Effector memory CD4-positive, alpha-beta T cell (primary cell): ENCODE measurements around the gene HDHD5.
"Not testable (repeated sequence)": the region's sequence is repeated elsewhere in the genome, so short reads cannot be mapped to it uniquely, and the experiment has no call there.

ENCODE experiments used
- DNase-seq, 3 donors: peaks; one replicate each; pipeline ENCODE4 v3.0.0-alpha.2; 2020
- H3K27ac ChIP-seq: 2 replicates; pipeline ENCODE4 v1.7.0; 2013; ENCODE audit warnings: mild to moderate bottlenecking, low read length, moderate library complexity; ENCODE audit not compliant: insufficient read depth, poor library complexity, severe bottlenecking
- H3K27me3 ChIP-seq: replicated peaks from 2 replicates; pipeline ENCODE4 v1.7.0; 2013; ENCODE audit warnings: mild to moderate bottlenecking, low read length; ENCODE audit not compliant: insufficient read depth, control insufficient read depth, poor library complexity, severe bottlenecking
- H3K36me3 ChIP-seq: 2 replicates; pipeline ENCODE4 v1.7.0; 2013; ENCODE audit warnings: mild to moderate bottlenecking, low read length, moderate library complexity; ENCODE audit not compliant: control insufficient read depth, insufficient read depth
- H3K4me1 ChIP-seq: 2 replicates; pipeline ENCODE4 v1.7.0; 2013; ENCODE audit warnings: low read length, mild to moderate bottlenecking; ENCODE audit not compliant: control insufficient read depth, insufficient read depth, poor library complexity, severe bottlenecking
- H3K4me3 ChIP-seq: 2 replicates; pipeline ENCODE4 v1.7.0; 2013; ENCODE audit warnings: low read length, low read depth, mild to moderate bottlenecking; ENCODE audit not compliant: insufficient read depth, poor library complexity, severe bottlenecking
- H3K9me3 ChIP-seq: 2 replicates; pipeline ENCODE4 v1.7.0; 2013; ENCODE audit warnings: mild to moderate bottlenecking, low read length, moderate library complexity; ENCODE audit not compliant: control insufficient read depth

Gene HDHD5

GRCh38 chr22:17157714-17158113 is 1.4 kb downstream of the HDHD5 start:
- Histone ChIP-seq H3K4me1 (peaks cover 20% of the 10 kb centered on the region), H3K4me3 (no peak overlapping the region), H3K36me3 (no peaks in the 10 kb centered on the region), H3K27ac (no peak overlapping the region), H3K27me3 (no peaks in the 10 kb centered on the region), H3K9me3 (no peaks in the 10 kb centered on the region)
- DNase-seq: no peak

- Histone ChIP-seq H3K9me3 (no peaks in the 10 kb centered on the region), H3K4me1 (peaks cover 20% of the 10 kb centered on the region), H3K36me3 (no peaks in the 10 kb centered on the region), H3K27me3 (no peaks in the 10 kb centered on the region), H3K27ac (no peak overlapping the region), H3K4me3 (no peak overlapping the region)
- DNase-seq: no peak
Observed at GRCh38 chr22:17155941-17156340, 3.1 kb downstream of the HDHD5 start.

DNA sequence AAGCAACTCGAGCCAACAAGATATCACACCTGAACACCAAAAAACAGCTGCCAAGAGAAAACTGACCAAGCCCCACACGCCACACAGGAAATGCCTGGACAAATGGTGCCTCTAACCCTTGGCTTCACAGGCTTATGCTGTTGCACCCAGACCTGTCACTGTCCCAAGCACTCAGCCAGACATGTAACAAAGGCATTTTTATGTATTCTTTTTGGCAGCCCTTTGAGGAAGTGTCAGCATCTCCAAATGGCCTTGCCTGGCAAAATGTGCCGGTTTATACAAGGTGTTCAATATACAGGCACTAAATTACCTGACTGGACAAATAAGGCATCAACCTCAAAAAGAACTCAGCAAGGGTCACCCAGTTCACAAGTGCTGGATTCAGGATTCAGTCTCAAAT is 6.1 kb downstream of the HDHD5 start:
- no peak for DNase-seq
- no peaks in the 10 kb centered on the region for H3K27me3 ChIP-seq
- no peak overlapping the region for H3K27ac ChIP-seq
- H3K36me3 ChIP-seq: peaks cover 9% of the 10 kb centered on the region
- no peaks in the 10 kb centered on the region for H3K9me3 ChIP-seq
- H3K4me3 ChIP-seq: no peak overlapping the region
- peaks cover 8% of the 10 kb centered on the region for H3K4me1 ChIP-seq

DNA sequence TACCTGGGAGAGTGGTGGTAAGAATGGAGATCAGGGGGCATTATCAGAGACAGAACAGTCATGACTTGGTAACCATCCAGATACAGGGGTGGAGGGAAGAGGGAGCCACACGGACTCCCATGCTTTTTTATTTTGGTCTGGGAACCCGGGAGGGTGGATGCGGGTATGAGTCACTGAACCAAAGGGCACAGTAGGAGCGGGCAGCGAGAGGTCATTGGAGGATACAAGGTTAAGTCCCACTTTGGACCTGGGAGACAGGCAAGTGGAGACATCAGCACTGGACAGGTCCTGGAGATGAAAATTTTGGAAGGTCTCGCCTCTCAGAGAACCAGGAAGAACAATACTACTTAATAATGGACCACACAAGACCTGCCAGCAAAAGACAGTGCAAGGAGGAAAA is 6.7 kb downstream of the HDHD5 start:
- H3K27ac ChIP-seq: no peak overlapping the region
- no peak overlapping the region for H3K4me3 ChIP-seq
- H3K36me3 ChIP-seq: peaks cover 9% of the 10 kb centered on the region
- DNase-seq: no peak
- H3K9me3 ChIP-seq: no peaks in the 10 kb centered on the region
- no peaks in the 10 kb centered on the region for H3K27me3 ChIP-seq
- peaks cover 2% of the 10 kb centered on the region for H3K4me1 ChIP-seq

DNA sequence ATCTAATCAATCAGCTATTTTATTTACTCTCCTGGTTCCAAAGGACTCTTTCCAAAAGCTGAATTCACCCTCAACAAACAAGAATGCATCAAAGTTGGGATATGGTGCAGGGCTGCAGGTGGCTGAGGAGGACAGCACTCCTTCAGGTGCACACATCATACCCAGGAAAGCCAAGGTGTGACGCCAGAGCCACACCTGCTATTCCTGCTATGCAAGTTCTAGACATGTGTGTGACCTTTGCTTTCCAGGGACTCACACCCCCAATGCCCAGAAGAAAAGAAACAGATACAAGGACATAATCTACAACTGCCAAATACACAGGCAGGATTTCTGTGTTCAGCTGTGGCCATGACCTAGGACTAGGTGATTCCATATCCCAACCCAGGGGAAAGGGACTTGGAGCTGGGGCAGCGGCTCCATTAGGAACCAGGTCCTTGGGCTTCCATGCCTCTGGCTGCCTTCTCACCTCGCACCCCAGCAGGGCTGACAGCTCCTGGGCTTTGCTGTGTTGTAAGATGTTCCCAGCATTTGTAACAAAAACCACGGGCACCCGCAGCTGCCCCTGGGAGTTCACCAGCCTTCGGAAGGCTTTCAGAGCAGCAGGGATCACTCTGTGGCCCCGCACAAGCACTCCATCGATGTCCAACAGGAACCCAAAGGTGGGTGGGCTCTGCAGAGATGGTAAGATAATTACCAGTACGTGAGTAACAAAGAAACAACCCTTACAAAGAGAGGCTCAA is 9.8 kb downstream of the HDHD5 start:
- Histone ChIP-seq H3K4me1 (no peaks in the 10 kb centered on the region), H3K27me3 (no peaks in the 10 kb centered on the region), H3K27ac (no peak overlapping the region), H3K4me3 (no peak overlapping the region), H3K9me3 (no peaks in the 10 kb centered on the region), H3K36me3 (peaks cover 14% of the 10 kb centered on the region)
- no peak for DNase-seq

DNA sequence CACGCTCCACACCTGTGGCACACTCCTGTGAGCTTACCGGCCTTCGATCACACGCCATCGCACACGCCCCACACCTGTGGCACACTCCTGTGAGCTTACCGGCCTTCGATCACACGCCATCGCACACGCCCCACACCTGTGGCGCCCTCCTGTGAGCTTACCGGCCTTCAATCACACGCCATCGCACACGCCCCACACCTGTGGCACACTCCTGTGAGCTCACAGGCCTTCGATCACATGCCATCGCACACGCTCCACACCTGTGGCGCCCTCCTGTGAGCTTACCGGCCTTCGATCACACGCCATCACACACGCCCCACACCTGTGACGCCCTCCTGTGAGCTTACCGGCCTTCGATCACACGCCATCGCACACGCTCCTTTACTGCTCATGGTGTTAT is 11.6 kb downstream of the HDHD5 start:
- H3K4me1 ChIP-seq, H3K27ac ChIP-seq, H3K27me3 ChIP-seq, DNase-seq, H3K4me3 ChIP-seq, H3K9me3 ChIP-seq: not testable (repeated sequence)
- peaks cover 14% of the 10 kb centered on the region for H3K36me3 ChIP-seq

DNA sequence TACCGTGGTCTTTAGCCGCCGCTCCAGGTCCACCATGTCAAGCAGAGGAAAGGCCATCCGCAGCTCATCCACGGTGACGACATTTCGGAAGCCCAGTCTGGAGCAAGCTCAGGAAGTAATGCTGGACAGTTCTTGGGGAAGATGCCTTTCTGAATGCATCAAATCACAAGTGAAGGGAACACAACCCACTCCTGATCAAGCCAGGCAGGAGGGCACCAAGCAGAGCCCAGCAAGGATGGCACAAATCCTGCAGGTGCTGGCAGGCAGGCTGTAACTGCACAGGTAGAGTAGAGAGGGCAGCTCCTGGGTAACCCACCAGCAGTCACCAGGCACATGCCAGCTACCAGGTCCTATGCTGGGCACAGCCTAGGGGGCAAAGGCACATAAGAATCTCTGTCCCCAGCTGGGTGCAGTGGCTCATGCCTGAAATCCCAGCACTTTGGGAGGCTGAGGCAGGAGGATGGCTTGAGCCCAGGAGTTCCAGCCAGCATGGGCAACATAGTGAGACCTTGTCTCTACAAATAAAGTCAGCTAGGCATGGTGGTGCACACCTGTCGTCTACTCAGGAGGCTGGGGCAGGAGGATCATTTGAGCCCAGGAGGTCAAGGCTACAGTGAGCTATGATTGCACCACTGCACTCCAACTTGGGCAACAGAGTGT is 13.9 kb downstream of the HDHD5 start:
- no peak overlapping the region for H3K4me3 ChIP-seq
- DNase-seq: no peak
- H3K27ac ChIP-seq: no peak overlapping the region
- H3K9me3 ChIP-seq: no peaks in the 10 kb centered on the region
- H3K4me1 ChIP-seq: no peaks in the 10 kb centered on the region
- H3K27me3 ChIP-seq: no peaks in the 10 kb centered on the region
- H3K36me3 ChIP-seq: peaks cover 25% of the 10 kb centered on the region

DNA sequence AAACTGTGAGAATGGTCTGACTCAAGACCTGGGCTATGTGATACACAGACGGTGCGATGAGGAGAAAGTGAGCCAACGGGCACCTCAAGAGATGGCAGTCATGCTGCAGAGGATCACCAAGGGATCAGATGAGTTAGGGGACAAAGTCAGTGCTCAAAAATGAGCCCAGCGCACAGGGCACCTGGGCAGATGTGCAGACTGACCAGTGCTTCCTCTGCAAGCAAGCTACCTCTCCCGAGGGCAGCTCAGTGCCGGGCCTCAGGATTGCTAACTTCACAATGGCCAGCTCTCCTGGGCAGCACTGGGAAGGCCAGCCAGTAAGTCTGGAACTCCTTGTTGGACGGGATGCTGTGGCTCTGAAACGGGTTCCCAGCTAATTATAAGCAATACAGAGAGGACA is 15.3 kb downstream of the HDHD5 start:
- Histone ChIP-seq H3K9me3 (no peaks in the 10 kb centered on the region), H3K4me1 (no peaks in the 10 kb centered on the region), H3K4me3 (no peak overlapping the region), H3K36me3 (peaks cover 16% of the 10 kb centered on the region), H3K27me3 (no peaks in the 10 kb centered on the region), H3K27ac (no peak overlapping the region)
- no peak for DNase-seq

GRCh38 chr22:17143101-17143500 is 16.0 kb downstream of the HDHD5 start:
- Histone ChIP-seq H3K4me3 (no peak overlapping the region), H3K9me3 (no peaks in the 10 kb centered on the region), H3K36me3 (peaks cover 21% of the 10 kb centered on the region), H3K27me3 (no peaks in the 10 kb centered on the region), H3K4me1 (no peaks in the 10 kb centered on the region), H3K27ac (no peak overlapping the region)
- DNase-seq: no peak
